A673 (cell line): ENCODE data around the gene GRIK2. TPM values are rescaled to one million over a fixed set of nuclear protein-coding genes. Genes with fewer than 3 reads are reported as not detected.

Experiments used
- BruUV-seq: library from RNA; stranded (reverse); fragments of 400-500 nt; replicated peaks from 2 replicates; lab custom pipeline; 2021; lab: Mats Ljungman, UMichigan
- CTCF ChIA-PET: fragments of 300-600 bp; sonication (Branson Sonifier 250); formaldehyde crosslinking; loops from one replicate; lab custom pipeline; 2022; ENCODE audit warnings: antibody characterized with exemption; lab: Charles Lee
- POLR2A ChIA-PET: fragments of 300-600 bp; sonication (Branson Sonifier 250); formaldehyde crosslinking; loops from one replicate; lab custom pipeline; 2022; ENCODE audit warnings: antibody characterized with exemption; ENCODE audit not compliant: low non-redundant PET; lab: Charles Lee
- DNase-seq: peaks from one replicate; pipeline ENCODE4 v3.0.0-alpha.2; 2015; ENCODE audit warnings: low spot score
- H3K27ac ChIP-seq: fragments of 200-600 bp; sonication (generic); 2 replicates; pipeline ENCODE4 v1.5.1; 2016; ENCODE audit warnings: mixed run types, low read depth, mild to moderate bottlenecking, mixed read lengths, antibody characterized with exemption, low read length; ENCODE audit not compliant: poor library complexity, severe bottlenecking
- H3K27me3 ChIP-seq: fragments of 200-600 bp; sonication (generic); replicated peaks from 2 replicates; pipeline ENCODE4 v1.6.1; 2017; ENCODE audit warnings: mixed run types, low read depth, mild to moderate bottlenecking, mixed read lengths, antibody characterized with exemption, low read length; ENCODE audit not compliant: insufficient read depth, poor library complexity
- H3K36me3 ChIP-seq: fragments of 200-600 bp; sonication (generic); 2 replicates; pipeline ENCODE4 v1.6.1; 2016; ENCODE audit warnings: mixed run types, mild to moderate bottlenecking, mixed read lengths, antibody characterized with exemption, low read length; ENCODE audit not compliant: insufficient read depth, poor library complexity, severe bottlenecking
- H3K4me1 ChIP-seq: fragments of 200-600 bp; sonication (generic); 2 replicates; pipeline ENCODE4 v1.6.1; 2017; ENCODE audit warnings: mixed run types, mild to moderate bottlenecking, mixed read lengths, antibody characterized with exemption, low read length; ENCODE audit not compliant: insufficient read depth, poor library complexity, severe bottlenecking
- H3K4me3 ChIP-seq: fragments of 200-600 bp; sonication (generic); 2 replicates; pipeline ENCODE4 v1.5.1; 2016; ENCODE audit warnings: low read depth, mixed run types, mild to moderate bottlenecking, mixed read lengths, low read length; ENCODE audit not compliant: poor library complexity, severe bottlenecking
- H3K9me3 ChIP-seq: fragments of 200-600 bp; sonication (generic); 2 replicates; pipeline ENCODE4 v1.6.1; 2016; ENCODE audit warnings: mixed run types, low read depth, mild to moderate bottlenecking, mixed read lengths, antibody characterized with exemption, low read length; ENCODE audit not compliant: poor library complexity, severe bottlenecking
- EZH2 ChIP-seq: fragments of 200-600 bp; sonication (generic); IDR thresholded peaks from 2 replicates; pipeline ENCODE4 v1.6.1; 2017; ENCODE audit warnings: borderline replicate concordance, low read depth, mild to moderate bottlenecking, mixed read lengths, antibody characterized with exemption, low read length; ENCODE audit not compliant: poor library complexity, severe bottlenecking
- intact Hi-C: fragments of 100-400 bp; cut with micrococcal nuclease; formaldehyde crosslinking; loops from one replicate; pipeline ENCODE4 v1.10.0; 2022; ENCODE audit not compliant: unreplicated experiment
- total RNA-seq: library from RNA; stranded (reverse); gene quantifications from 2 replicates; pipeline ENCODE4 v1.2.3, GENCODE V29; 2021
- TF ChIP-seq, protein P1 (sequence below): fragments of 300-800, 200-600 bp; sonication (generic); conservative IDR thresholded peaks from 2 replicates; pipeline ENCODE4 v1.5.1; 2017; ENCODE audit warnings: low read depth, mild to moderate bottlenecking, antibody characterized with exemption, low read length, moderate library complexity, mixed read lengths

The GRIK2 gene
- total RNA-seq, 1 experiment from 2014 or later, result 62.1 TPM

DNA sequence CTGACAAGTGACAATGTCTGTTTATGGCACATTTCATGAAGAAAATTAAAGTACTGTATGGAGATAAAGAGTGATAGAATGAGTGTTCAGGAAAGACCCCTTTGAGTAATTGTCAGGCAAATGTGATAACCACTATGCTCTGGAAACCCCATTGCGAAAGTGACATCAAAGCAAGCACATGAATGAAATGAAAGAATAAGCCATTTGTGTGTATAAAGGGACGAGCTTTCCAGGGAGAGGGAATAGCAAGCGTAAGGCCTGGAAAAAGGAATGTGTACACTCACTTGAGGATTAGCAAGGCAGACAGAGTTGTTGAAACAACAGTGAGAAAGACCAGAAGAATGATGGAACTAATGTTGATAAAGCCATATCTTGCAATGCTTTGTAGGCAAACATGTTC lies 490.0 kb downstream of the GRIK2 start:
- Histone ChIP-seq H3K27me3 (no peaks in the 10 kb centered on the region), H3K4me1 (peaks cover 29% of the 10 kb centered on the region), H3K4me3 (no peak overlapping the region), H3K36me3 (no peaks in the 10 kb centered on the region), H3K27ac (peak overlapping the region; percentile 79), H3K9me3 (no peaks in the 10 kb centered on the region)
- CTCF ChIA-PET, result no interaction called here
- intact Hi-C loops, result no loop called here
- BruUV-seq, result no TSS peak
- no peak for TF ChIP-seq EZH2
- TF ChIP-seq, protein P1, sequence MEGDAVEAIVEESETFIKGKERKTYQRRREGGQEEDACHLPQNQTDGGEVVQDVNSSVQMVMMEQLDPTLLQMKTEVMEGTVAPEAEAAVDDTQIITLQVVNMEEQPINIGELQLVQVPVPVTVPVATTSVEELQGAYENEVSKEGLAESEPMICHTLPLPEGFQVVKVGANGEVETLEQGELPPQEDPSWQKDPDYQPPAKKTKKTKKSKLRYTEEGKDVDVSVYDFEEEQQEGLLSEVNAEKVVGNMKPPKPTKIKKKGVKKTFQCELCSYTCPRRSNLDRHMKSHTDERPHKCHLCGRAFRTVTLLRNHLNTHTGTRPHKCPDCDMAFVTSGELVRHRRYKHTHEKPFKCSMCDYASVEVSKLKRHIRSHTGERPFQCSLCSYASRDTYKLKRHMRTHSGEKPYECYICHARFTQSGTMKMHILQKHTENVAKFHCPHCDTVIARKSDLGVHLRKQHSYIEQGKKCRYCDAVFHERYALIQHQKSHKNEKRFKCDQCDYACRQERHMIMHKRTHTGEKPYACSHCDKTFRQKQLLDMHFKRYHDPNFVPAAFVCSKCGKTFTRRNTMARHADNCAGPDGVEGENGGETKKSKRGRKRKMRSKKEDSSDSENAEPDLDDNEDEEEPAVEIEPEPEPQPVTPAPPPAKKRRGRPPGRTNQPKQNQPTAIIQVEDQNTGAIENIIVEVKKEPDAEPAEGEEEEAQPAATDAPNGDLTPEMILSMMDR, result no peak
- no peak for DNase-seq
- POLR2A ChIA-PET, result no interaction called here

- BruUV-seq, result no TSS peak
- Histone ChIP-seq H3K4me1 (peaks cover 48% of the 10 kb centered on the region), H3K4me3 (peak overlapping the region; percentile 10), H3K27me3 (no peaks in the 10 kb centered on the region), H3K9me3 (no peaks in the 10 kb centered on the region), H3K36me3 (no peaks in the 10 kb centered on the region), H3K27ac (peak overlapping the region; percentile 84)
- peak; percentile 78 for DNase-seq
- TF ChIP-seq, protein P1, result no peak
- TF ChIP-seq EZH2, result no peak
- ChIA-PET CTCF (no interaction called here), POLR2A (no interaction called here)
- intact Hi-C loops, result no loop called here
Measured at GRCh38 chr6:101887532-101887931, 494.0 kb downstream of the GRIK2 start.

- TSS peak; percentile 92 for BruUV-seq
- POLR2A ChIA-PET, result interaction anchor here (0.6 kb wide), 1 partner anchor 19 kb away, joined by 3 read pairs; no protein-coding TSS in a partner anchor
- CTCF ChIA-PET, result interaction anchor here (0.6 kb wide), 1 partner anchor 514 kb away, joined by 5 read pairs; the partner anchor contains the start of gene GRIK2
Measured at GRCh38 chr6:101907356-101908217, 514.1 kb downstream of the GRIK2 start.

More at GRCh38 chr6:101907356-101908217, 514.1 kb downstream of the GRIK2 start:
- DNase-seq, result peak; percentile 94
- H3K4me3 ChIP-seq, result peak overlapping the region; percentile 47
- peaks cover 12% of the 10 kb centered on the region for H3K9me3 ChIP-seq
- no peak for TF ChIP-seq EZH2
- TF ChIP-seq, protein P1, result no peak; the same call in 1 of the 2 replicates
- peaks cover 69% of the 10 kb centered on the region for H3K4me1 ChIP-seq
- H3K27ac ChIP-seq, result peak overlapping the region; percentile 96
- peaks cover 7% of the 10 kb centered on the region for H3K36me3 ChIP-seq
- intact Hi-C loops, result no loop called here
- H3K27me3 ChIP-seq, result no peaks in the 10 kb centered on the region
